Esophagus squamous epithelium (tissue), 5 donors: Measurements from ENCODE around the gene LIMA1. TPM values are rescaled to one million over a fixed set of nuclear protein-coding genes. Genes with fewer than 3 reads are reported as not detected.

Experiments
- DNase-seq: peaks from one replicate; lab custom pipeline; 2025; lab: John Stamatoyannopoulos, UW
- H3K27ac ChIP-seq, 4 donors: fragments of 200-600 bp; sonication (generic); one replicate each; pipeline ENCODE4 v1.5.1; 2016 to 2019; ENCODE audit warnings: mild to moderate bottlenecking in 1 of 4
- H3K27me3 ChIP-seq, 4 donors: fragments of 200-600 bp; sonication (generic); 1 replicate in 3 of 4; 2 replicates in 1 of 4; pipeline versions ENCODE4 v1.5.1 to v1.6.0; 2017 to 2021; ENCODE audit warnings: antibody characterized with exemption in 1 of 4
- H3K36me3 ChIP-seq, 3 donors: fragments of 200-600 bp; sonication (generic); one replicate each; pipeline ENCODE4 v1.5.1; 2016 to 2019
- H3K4me1 ChIP-seq, 3 donors: fragments of 200-600 bp; sonication (generic); one replicate each; pipeline ENCODE4 v1.5.1; 2017 to 2019
- H3K4me3 ChIP-seq, 4 donors: fragments of 200-600 bp; sonication (generic); 1 replicate in 3 of 4; 2 replicates in 1 of 4; pipeline ENCODE4 v1.5.1; 2016 to 2019; ENCODE audit warnings: mild to moderate bottlenecking in 2 of 4, moderate library complexity in 1 of 4
- H3K9me3 ChIP-seq, 3 donors: fragments of 200-600 bp; sonication (generic); one replicate each; pipeline ENCODE4 v1.5.1; 2016 to 2019
- CTCF ChIP-seq, 6 experiments: fragments of 450-650 bp in 4 of 6; fragments of 200-600 bp in 2 of 6; sonication (generic) in 2 of 6; IDR thresholded peaks; one replicate each; pipeline ENCODE4 v1.5.1; 2016 to 2019; ENCODE audit warnings: antibody characterized with exemption in 6 of 6, mild to moderate bottlenecking in 4 of 6, moderate library complexity in 4 of 6
- POLR2A ChIP-seq, 4 donors: fragments of 450-650 bp; IDR thresholded peaks; one replicate each; pipeline ENCODE4 v1.6.1; 2017; ENCODE audit warnings: antibody characterized with exemption in 4 of 4, mild to moderate bottlenecking in 4 of 4, moderate library complexity in 3 of 4
- WGBS, 2 donors: methylation state at CpG; one replicate each; pipeline ENCODE4 v1.1.5; 2018; 5-methylcytosine and 5-hydroxymethylcytosine counted together
- intact Hi-C: fragments of 100-400 bp; cut with DNase I; formaldehyde crosslinking; loops from one replicate; pipeline ENCODE4 v1.15.0; 2022
- total RNA-seq, 4 donors: library from RNA; depleted of rRNA; stranded (reverse); fragments of >200 nt; gene quantifications; one replicate each; pipeline ENCODE4 v1.1.0, GENCODE V29; 2016
- donor health status: DM: yes; HTN: yes; CAD: no.

Gene LIMA1
- total RNA-seq, 4 donors from 2014 or later = 48.0 to 70.0 (median 62.7) TPM

GRCh38 chr12:50200552-50201273 lies 82.6 kb downstream of the LIMA1 start:
- intact Hi-C loops = no loop called here
- Histone ChIP-seq H3K27ac (peak overlapping the region in 1 of 4 donors; percentile 77), H3K36me3 (peaks cover 4 to 91% (median 13%) of the 10 kb centered on the region in 3 donors), H3K4me3 (no peak overlapping the region), H3K4me1 (peaks cover 5 to 79% (median 13%) of the 10 kb centered on the region in 3 donors), H3K9me3 (no peaks in the 10 kb centered on the region), H3K27me3 (no peaks in the 10 kb centered on the region)
- DNase-seq = no peak
- no peak for TF ChIP-seq POLR2A (IDR thresholded peaks at IDR 0.05)
- no peak for TF ChIP-seq CTCF (IDR thresholded peaks at IDR 0.05)
- whole genome bisulfite sequencing, 2 donors = 78 to 86% methylated on average over 2 of the region's 2 CpGs

GRCh38 chr12:50198829-50199228 lies 84.5 kb downstream of the LIMA1 start:
- Histone ChIP-seq H3K36me3 (peaks cover 4 to 92% (median 13%) of the 10 kb centered on the region in 3 donors), H3K4me1 (peaks cover 5 to 63% (median 13%) of the 10 kb centered on the region in 3 donors), H3K9me3 (no peaks in the 10 kb centered on the region), H3K27me3 (no peaks in the 10 kb centered on the region), H3K4me3 (no peak overlapping the region), H3K27ac (peak overlapping the region in 1 of 4 donors; percentile 6)
- WGBS, 2 donors = 76 to 82% methylated on average over 4 to 5 of the region's 5 CpGs
- intact Hi-C loops = no loop called here
- DNase-seq = no peak
- TF ChIP-seq POLR2A (IDR thresholded peaks at IDR 0.05) = no peak
- no peak for TF ChIP-seq CTCF (IDR thresholded peaks at IDR 0.05)

GRCh38 chr12:50197297-50197727 lies 86.0 kb downstream of the LIMA1 start:
- H3K9me3 ChIP-seq = no peaks in the 10 kb centered on the region
- no peak for DNase-seq
- H3K27ac ChIP-seq = no peak overlapping the region
- H3K36me3 ChIP-seq = peaks cover 0 to 92% (median 5%) of the 10 kb centered on the region in 3 donors
- intact Hi-C loops = no loop called here
- TF ChIP-seq POLR2A (IDR thresholded peaks at IDR 0.05) = no peak
- TF ChIP-seq CTCF (IDR thresholded peaks at IDR 0.05) = no peak
- 59 to 66% methylated on average over 5 of the region's 5 CpGs for WGBS, 2 donors
- H3K4me1 ChIP-seq = peaks cover 0 to 48% (median 8%) of the 10 kb centered on the region in 3 donors
- H3K27me3 ChIP-seq = no peaks in the 10 kb centered on the region
- no peak overlapping the region for H3K4me3 ChIP-seq

- Histone ChIP-seq H3K9me3 (no peaks in the 10 kb centered on the region), H3K27ac (no peak overlapping the region), H3K36me3 (peaks cover 0 to 95% (median 5%) of the 10 kb centered on the region in 3 donors), H3K4me1 (peaks cover 0 to 40% (median 2%) of the 10 kb centered on the region in 3 donors), H3K4me3 (no peak overlapping the region), H3K27me3 (no peaks in the 10 kb centered on the region)
- TF ChIP-seq CTCF (IDR thresholded peaks at IDR 0.05) (no peak), POLR2A (IDR thresholded peaks at IDR 0.05) (no peak)
- 70 to 74% methylated on average over 4 of the region's 4 CpGs for WGBS, 2 donors
- no peak for DNase-seq
- intact Hi-C loops = no loop called here
Measured at GRCh38 chr12:50196537-50196936, 86.8 kb downstream of the LIMA1 start.

GRCh38 chr12:50195832-50196231 lies 87.5 kb downstream of the LIMA1 start:
- H3K9me3 ChIP-seq = no peaks in the 10 kb centered on the region
- H3K27me3 ChIP-seq = no peaks in the 10 kb centered on the region
- no peak overlapping the region for H3K27ac ChIP-seq
- H3K4me3 ChIP-seq = no peak overlapping the region
- WGBS, 2 donors = 77 to 81% methylated on average over 4 of the region's 4 CpGs
- intact Hi-C loops = no loop called here
- DNase-seq = no peak
- peaks cover 0 to 33% (median 0%) of the 10 kb centered on the region in 3 donors for H3K4me1 ChIP-seq
- H3K36me3 ChIP-seq = peaks cover 0 to 95% (median 5%) of the 10 kb centered on the region in 3 donors
- no peak for TF ChIP-seq CTCF (IDR thresholded peaks at IDR 0.05)
- TF ChIP-seq POLR2A (IDR thresholded peaks at IDR 0.05) = no peak
